Measurements from ENCODE around the gene C16orf74. TPM values are rescaled to one million over a fixed set of nuclear protein-coding genes. Genes with fewer than 3 reads are reported as not detected.

Gene C16orf74
- total RNA-seq, 1 experiment from 2014 or later: 68.5 TPM

- no peak for DNase-seq (ENCODE audit: unreplicated experiment)
- H3K4me1 Mint-ChIP-seq (ENCODE audit: insufficient read depth, unreplicated experiment): peaks cover 36% of the 10 kb centered on the region
- H3K36me3 Mint-ChIP-seq (ENCODE audit: insufficient read depth, unreplicated experiment): peaks cover 48% of the 10 kb centered on the region
- intact Hi-C loops (cut with micrococcal nuclease): loop anchor here (5.0 kb wide), 1 partner anchor 47 kb away; the partner anchor contains the start of gene C16orf74
- ChIA-PET CTCF (interaction anchor here (0.6 to 1.3 kb wide), 4 partner anchors 23 to 81 kb away, joined by 3 to 4 read pairs (median 4); no protein-coding TSS in a partner anchor), POLR2A (interaction anchor here (0.6 to 2.6 kb wide), 10 partner anchors 13 to 241 kb away, joined by 3 to 13 read pairs (median 4); no protein-coding TSS in a partner anchor)
- BruUV-seq (replicated peaks): TSS peak; percentile 43
- H3K27me3 Mint-ChIP-seq (ENCODE audit: insufficient read depth, unreplicated experiment): no peaks in the 10 kb centered on the region
- no peaks in the 10 kb centered on the region for H3K9me3 Mint-ChIP-seq (ENCODE audit: unreplicated experiment)
- TF ChIP-seq CTCF (IDR thresholded peaks at IDR 0.05; ENCODE audit: unreplicated experiment): no peak
- peak overlapping the region; percentile 91 for H3K27ac Mint-ChIP-seq (ENCODE audit: low read depth, unreplicated experiment)
- peak overlapping the region; percentile 85 for H3K4me3 Mint-ChIP-seq (ENCODE audit: unreplicated experiment)
Observed at GRCh38 chr16:85798901-85799496, 48.1 kb upstream of the C16orf74 start.

GRCh38 chr16:85798283-85798776, 47.4 kb upstream of the C16orf74 start:
- no peak for TF ChIP-seq CTCF (IDR thresholded peaks at IDR 0.05; ENCODE audit: unreplicated experiment)
- intact Hi-C loops (cut with micrococcal nuclease): loop anchor here (5.0 kb wide), 1 partner anchor 46 kb away; the partner anchor contains the start of gene C16orf74
- ChIA-PET POLR2A (interaction anchor here (0.6 to 2.6 kb wide), 9 partner anchors 13 to 241 kb away, joined by 3 to 13 read pairs (median 4); no protein-coding TSS in a partner anchor), CTCF (interaction anchor here (0.6 to 1.3 kb wide), 4 partner anchors 23 to 81 kb away, joined by 3 to 4 read pairs (median 4); no protein-coding TSS in a partner anchor)
- Mint-ChIP-seq H3K27ac (ENCODE audit: low read depth, unreplicated experiment) (peak overlapping the region; percentile 91), H3K27me3 (ENCODE audit: insufficient read depth, unreplicated experiment) (no peaks in the 10 kb centered on the region), H3K4me1 (ENCODE audit: insufficient read depth, unreplicated experiment) (peaks cover 41% of the 10 kb centered on the region), H3K4me3 (ENCODE audit: unreplicated experiment) (peak overlapping the region; percentile 85), H3K36me3 (ENCODE audit: insufficient read depth, unreplicated experiment) (peaks cover 42% of the 10 kb centered on the region), H3K9me3 (ENCODE audit: unreplicated experiment) (no peaks in the 10 kb centered on the region)
- no TSS peak for BruUV-seq (replicated peaks)
- no peak for DNase-seq (ENCODE audit: unreplicated experiment)

- POLR2A ChIA-PET: interaction anchor here (0.6 to 2.6 kb wide), 2 partner anchors 44 to 771 kb away, joined by 3 to 13 read pairs; no protein-coding TSS in a partner anchor
- no peak for DNase-seq (ENCODE audit: unreplicated experiment)
- H3K4me1 Mint-ChIP-seq (ENCODE audit: insufficient read depth, unreplicated experiment): peaks cover 34% of the 10 kb centered on the region
- H3K27me3 Mint-ChIP-seq (ENCODE audit: insufficient read depth, unreplicated experiment): no peaks in the 10 kb centered on the region
- peaks cover 41% of the 10 kb centered on the region for H3K36me3 Mint-ChIP-seq (ENCODE audit: insufficient read depth, unreplicated experiment)
- intact Hi-C loops (cut with micrococcal nuclease): loop anchor here (5.0 kb wide), 1 partner anchor 44 kb away; the partner anchor contains the start of gene C16orf74
- H3K9me3 Mint-ChIP-seq (ENCODE audit: unreplicated experiment): no peaks in the 10 kb centered on the region
- no peak for TF ChIP-seq CTCF (IDR thresholded peaks at IDR 0.05; ENCODE audit: unreplicated experiment)
- CTCF ChIA-PET: interaction anchor here (0.6 to 1.0 kb wide), 4 partner anchors 49 to 721 kb away, joined by 3 to 7 read pairs (median 4); no protein-coding TSS in a partner anchor
- BruUV-seq (replicated peaks): no TSS peak
- H3K4me3 Mint-ChIP-seq (ENCODE audit: unreplicated experiment): no peak overlapping the region
- H3K27ac Mint-ChIP-seq (ENCODE audit: low read depth, unreplicated experiment): peak overlapping the region; percentile 14
Observed at GRCh38 chr16:85796599-85796998, 45.7 kb upstream of the C16orf74 start.

GRCh38 chr16:85796152-85796551, 45.3 kb upstream of the C16orf74 start:
- DNase-seq (ENCODE audit: unreplicated experiment): no peak
- no peaks in the 10 kb centered on the region for H3K9me3 Mint-ChIP-seq (ENCODE audit: unreplicated experiment)
- intact Hi-C loops (cut with micrococcal nuclease): loop anchor here (5.0 kb wide), 1 partner anchor 44 kb away; the partner anchor contains the start of gene C16orf74
- peaks cover 29% of the 10 kb centered on the region for H3K4me1 Mint-ChIP-seq (ENCODE audit: insufficient read depth, unreplicated experiment)
- no peaks in the 10 kb centered on the region for H3K27me3 Mint-ChIP-seq (ENCODE audit: insufficient read depth, unreplicated experiment)
- no TSS peak for BruUV-seq (replicated peaks)
- POLR2A ChIA-PET: no interaction called here
- CTCF ChIA-PET: interaction anchor here (0.8 to 1.0 kb wide), 2 partner anchors 44 to 551 kb away, joined by 3 to 4 read pairs; no protein-coding TSS in a partner anchor
- TF ChIP-seq CTCF (IDR thresholded peaks at IDR 0.05; ENCODE audit: unreplicated experiment): no peak
- H3K27ac Mint-ChIP-seq (ENCODE audit: low read depth, unreplicated experiment): peak overlapping the region; percentile 14
- no peak overlapping the region for H3K4me3 Mint-ChIP-seq (ENCODE audit: unreplicated experiment)
- H3K36me3 Mint-ChIP-seq (ENCODE audit: insufficient read depth, unreplicated experiment): peaks cover 38% of the 10 kb centered on the region
